Panc1 (cell line): ENCODE measurements around the gene ZCCHC3. TPM values are rescaled to one million over a fixed set of nuclear protein-coding genes. Genes with fewer than 3 reads are reported as not detected.

Source experiments
- ATAC-seq: fragments of 200-7000 bp; cut with Tn5 transposase; 2 replicates; pipeline ENCODE4 v1.9.1; 2020; ENCODE audit warnings: mild to moderate bottlenecking, moderate library complexity
- BruUV-seq: library from RNA; stranded (reverse); fragments of 400-500 nt; replicated peaks from 2 replicates; lab custom pipeline; 2021; lab: Mats Ljungman, UMichigan
- CTCF ChIA-PET: fragments of 300-600 bp; sonication (Branson Sonifier 250); formaldehyde crosslinking; loops from one replicate; lab custom pipeline; 2022; ENCODE audit warnings: antibody characterized with exemption; lab: Charles Lee
- POLR2A ChIA-PET: fragments of 300-600 bp; sonication (Branson Sonifier 250); formaldehyde crosslinking; loops from one replicate; lab custom pipeline; 2022; ENCODE audit warnings: antibody characterized with exemption; lab: Charles Lee
- DNase-seq: peaks from one replicate; pipeline ENCODE4 v3.0.0-alpha.2; 2010; ENCODE audit warnings: low read depth, low spot score
- H3K27ac ChIP-seq: 2 replicates; pipeline ENCODE4 v1.5.1; 2011; ENCODE audit warnings: mild to moderate bottlenecking, low read length, inconsistent platforms
- H3K27me3 ChIP-seq: fragments of 200-500 bp; sonication (Bioruptor generic); 2 replicates; pipeline ENCODE4 v1.6.0; 2014; ENCODE audit warnings: low read length, inconsistent platforms; ENCODE audit not compliant: control insufficient read depth, insufficient read depth
- H3K36me3 ChIP-seq: fragments of 200-500 bp; sonication (Bioruptor generic); 2 replicates; pipeline ENCODE4 v1.5.1; 2014; ENCODE audit warnings: inconsistent platforms, mild to moderate bottlenecking, low read length, moderate library complexity; ENCODE audit not compliant: control insufficient read depth, insufficient read depth
- H3K4me1 ChIP-seq: 2 replicates; pipeline ENCODE4 v1.5.1; 2011; ENCODE audit warnings: inconsistent platforms, mild to moderate bottlenecking, low read length, moderate library complexity; ENCODE audit not compliant: control insufficient read depth, insufficient read depth
- H3K4me3 ChIP-seq, 2 experiments: 2 replicates each; pipeline ENCODE4 v1.5.1; 2011 to 2012; ENCODE audit warnings: low read depth in 2 of 2, low read length in 2 of 2, mild to moderate bottlenecking in 2 of 2, inconsistent platforms in 1 of 2, moderate library complexity in 1 of 2
- H3K9me3 ChIP-seq: fragments of 200-500 bp; sonication (Bioruptor generic); 2 replicates; pipeline ENCODE4 v1.5.1; 2014; ENCODE audit warnings: low read depth, mild to moderate bottlenecking, inconsistent platforms, low read length, moderate library complexity; ENCODE audit not compliant: control insufficient read depth, insufficient read depth
- CTCF ChIP-seq: fragments of 450-650 bp; IDR thresholded peaks from 2 replicates; pipeline ENCODE4 v1.5.1; 2017; ENCODE audit warnings: mild to moderate bottlenecking
- POLR2AphosphoS5 ChIP-seq: IDR thresholded peaks from 2 replicates; pipeline ENCODE4 v1.6.1; 2012; ENCODE audit warnings: mild to moderate bottlenecking, low read depth, low read length, moderate library complexity
- REST ChIP-seq, 2 experiments: IDR thresholded peaks; 2 replicates each; pipeline ENCODE4 v1.6.1; 2011 to 2012; ENCODE audit warnings: low read depth in 2 of 2, control low read depth in 1 of 2, low read length in 1 of 2, mild to moderate bottlenecking in 1 of 2, moderate library complexity in 1 of 2; ENCODE audit not compliant: insufficient read depth in 1 of 2
- SIN3A ChIP-seq: IDR thresholded peaks from 2 replicates; pipeline ENCODE4 v1.6.1; 2012; ENCODE audit warnings: low read depth, mild to moderate bottlenecking, low read length, moderate library complexity, borderline replicate concordance; ENCODE audit not compliant: insufficient read depth
- TCF7L2 ChIP-seq: IDR thresholded peaks from 2 replicates; pipeline ENCODE4 v1.6.1; 2011; ENCODE audit warnings: mild to moderate bottlenecking, low read depth, low read length, inconsistent platforms
- in situ Hi-C: cut with HindIII; loops from 2 replicates; pipeline ENCODE4 v1.10.0; 2016; ENCODE audit warnings: low sequenced_read_pairs, low pct_unique_long_range_greater_than_20kb
- intact Hi-C: fragments of 100-400 bp; cut with micrococcal nuclease; formaldehyde crosslinking; loops from one replicate; pipeline ENCODE4 v1.10.0; 2022; ENCODE audit not compliant: unreplicated experiment
- total RNA-seq: library from RNA; stranded (reverse); gene quantifications from one replicate; pipeline ENCODE4 v1.2.1, GENCODE V29; 2021; ENCODE audit not compliant: unreplicated experiment

ZCCHC3 gene
- total RNA-seq, 1 experiment from 2014 or later: 18.9 TPM

GRCh38 chr20:258269-258858 is 39.0 kb upstream of the ZCCHC3 start:
- in situ Hi-C loops (no loop called here), intact Hi-C loops (loop anchor here (5.0 kb wide), 1 partner anchor 41 kb away; no protein-coding TSS in a partner anchor)
- Histone ChIP-seq H3K4me3 (no peak overlapping the region), H3K9me3 (no peaks in the 10 kb centered on the region), H3K27ac (no peak overlapping the region), H3K36me3 (no peaks in the 10 kb centered on the region), H3K4me1 (no peaks in the 10 kb centered on the region), H3K27me3 (no peaks in the 10 kb centered on the region; the same call in 1 of the 2 replicates)
- CTCF ChIA-PET: no interaction called here
- TF ChIP-seq POLR2AphosphoS5: no peak
- no peak for TF ChIP-seq REST (IDR thresholded peaks at IDR 0.05; ENCODE audit: insufficient read depth in 1 of 2, low read depth in 2 of 2, low read length in 1 of 2)
- no peak for TF ChIP-seq CTCF
- TF ChIP-seq SIN3A: no peak
- no peak for TF ChIP-seq TCF7L2
- DNase-seq (no peak), ATAC-seq (no peak)
- BruUV-seq: no TSS peak
- POLR2A ChIA-PET: no interaction called here

- POLR2A ChIA-PET: no interaction called here
- Histone ChIP-seq H3K27me3 (no peaks in the 10 kb centered on the region; the same call in 1 of the 2 replicates), H3K4me3 (no peak overlapping the region), H3K36me3 (no peaks in the 10 kb centered on the region), H3K9me3 (no peaks in the 10 kb centered on the region), H3K4me1 (no peaks in the 10 kb centered on the region), H3K27ac (no peak overlapping the region)
- no TSS peak for BruUV-seq
- CTCF ChIA-PET: no interaction called here
- DNase-seq (no peak), ATAC-seq (peak; percentile 69; the same call in 1 of the 2 replicates)
- in situ Hi-C loops: no loop called here
- TF ChIP-seq POLR2AphosphoS5: no peak
- TF ChIP-seq TCF7L2: no peak
- no peak for TF ChIP-seq SIN3A
- no peak for TF ChIP-seq REST (IDR thresholded peaks at IDR 0.05; ENCODE audit: insufficient read depth in 1 of 2, low read depth in 2 of 2, low read length in 1 of 2)
- TF ChIP-seq CTCF: peak; percentile 65
- intact Hi-C loops: loop anchor here (5.0 kb wide), 1 partner anchor 42 kb away; no protein-coding TSS in a partner anchor
Observed at GRCh38 chr20:258963-259362, 38.4 kb upstream of the ZCCHC3 start.
